HepG2 (cell line): ENCODE data around the gene COG5. TPM values are rescaled to one million over a fixed set of nuclear protein-coding genes. Genes with fewer than 3 reads are reported as not detected.

Source experiments
- ATAC-seq: fragments of 200-7000 bp; cut with Tn5 transposase; 3 replicates; pipeline ENCODE4 v1.9.1; 2020; ENCODE audit warnings: mild to moderate bottlenecking, moderate library complexity
- BruUV-seq: library from RNA; stranded (reverse); fragments of 400-500 nt; replicated peaks from 2 replicates; lab custom pipeline; 2021; lab: Mats Ljungman, UMichigan
- CTCF ChIA-PET: fragments of 300-600 bp; formaldehyde crosslinking; extraction: SDS; loops from one replicate; lab custom pipeline; 2021; ENCODE audit warnings: low total read pairs, inconsistent platforms, low intra/inter-chr PET ratio; lab: Yijun Ruan, JAX
- POLR2A ChIA-PET: fragments of 350-600 bp; sonication (Branson Sonifier 250); formaldehyde crosslinking; loops from one replicate; lab custom pipeline; 2020; ENCODE audit warnings: antibody characterized with exemption, inconsistent platforms; lab: Yijun Ruan, JAX
- DNase-seq: peaks from one replicate; pipeline ENCODE4 v3.0.0-alpha.2; 2015; ENCODE audit warnings: low spot score
- FAIRE-seq: peaks from 3 replicates; lab custom pipeline; 2011; peaks lifted over from hg19 to GRCh38; lab: Jason Lieb, UNC
- H2AFZ ChIP-seq: one replicate; pipeline ENCODE4 v1.6.1; 2011; ENCODE audit warnings: low read length, inconsistent platforms
- H3K27ac ChIP-seq: fragments of 300-600 bp; 3 replicates; pipeline ENCODE4 v1.8.0; 2011; ENCODE audit warnings: mixed run types, mild to moderate bottlenecking, mixed read lengths, low read length, inconsistent platforms; ENCODE audit not compliant: insufficient read depth; ENCODE audit errors: extremely low read length
- H3K27me3 ChIP-seq, 2 experiments: fragments of 200-600 bp in 1 of 2; 2 replicates in 1 of 2; 3 replicates in 1 of 2; pipeline versions ENCODE4 v1.6.0 to v1.8.0; 2011; ENCODE audit warnings: low read length in 2 of 2, mild to moderate bottlenecking in 2 of 2, moderate library complexity in 2 of 2, inconsistent platforms in 1 of 2; ENCODE audit not compliant: insufficient read depth in 2 of 2, control insufficient read depth in 1 of 2
- H3K36me3 ChIP-seq, 2 experiments: fragments of 200-600 bp in 1 of 2; replicated peaks in 1 of 2; 2 replicates in 1 of 2; 3 replicates in 1 of 2; pipeline versions ENCODE4 v1.5.1 to v1.8.0; 2011; ENCODE audit warnings: low read length in 2 of 2, inconsistent platforms in 1 of 2; ENCODE audit not compliant: insufficient read depth in 2 of 2, control insufficient read depth in 1 of 2
- H3K4me1 ChIP-seq: 2 replicates; pipeline ENCODE4 v1.5.1; 2012; ENCODE audit warnings: low read length, inconsistent platforms; ENCODE audit not compliant: insufficient read depth
- H3K4me2 ChIP-seq: 2 replicates; pipeline ENCODE4 v1.6.0; 2011; ENCODE audit warnings: low read depth, low read length, inconsistent platforms
- H3K4me3 ChIP-seq, 3 experiments: fragments of 200-600 bp in 1 of 3; sonication (generic), shearing (Covaris generic) in 1 of 3; replicated peaks in 1 of 3; 2 replicates each; pipeline ENCODE4 v1.5.1; 2011 to 2016; ENCODE audit warnings: low read length in 3 of 3, inconsistent platforms in 2 of 3, low read depth in 2 of 3, mild to moderate bottlenecking in 2 of 3, control low read depth in 1 of 3, mixed read lengths in 1 of 3; ENCODE audit not compliant: insufficient read depth in 1 of 3
- H3K79me2 ChIP-seq: one replicate; pipeline ENCODE4 v1.6.1; 2011; ENCODE audit warnings: low read length, inconsistent platforms; ENCODE audit not compliant: insufficient read depth
- H3K9ac ChIP-seq: 2 replicates; pipeline ENCODE4 v1.6.0; 2011; ENCODE audit warnings: mild to moderate bottlenecking, low read depth, low read length, inconsistent platforms; ENCODE audit not compliant: insufficient read depth
- H3K9me3 ChIP-seq: 2 replicates; pipeline ENCODE4 v1.5.1; 2012; ENCODE audit warnings: mild to moderate bottlenecking, low read length
- H4K20me1 ChIP-seq: 2 replicates; pipeline ENCODE4 v1.6.0; 2011; ENCODE audit warnings: inconsistent platforms, mild to moderate bottlenecking, low read length, moderate library complexity; ENCODE audit not compliant: insufficient read depth
- CEBPZ ChIP-seq: IDR thresholded peaks from 2 replicates; pipeline ENCODE4 v1.6.1; 2012; ENCODE audit warnings: low read length, improper control_type of control experiment
- NFATC3 ChIP-seq: sonication (generic); formaldehyde crosslinking; IDR thresholded peaks from 2 replicates; pipeline ENCODE4 v1.5.1; 2020; ENCODE audit warnings: mild to moderate bottlenecking, missing genetic modification reagents
- SALL1 ChIP-seq: sonication (generic); formaldehyde crosslinking; IDR thresholded peaks from 2 replicates; pipeline ENCODE4 v1.8.0; 2022; ENCODE audit warnings: mild to moderate bottlenecking, missing genetic modification reagents
- SNAPC5 ChIP-seq: sonication (generic); formaldehyde crosslinking; IDR thresholded peaks from 2 replicates; pipeline ENCODE4 v1.8.1; 2023; ENCODE audit warnings: mild to moderate bottlenecking, missing genetic modification reagents, borderline replicate concordance
- TCF12 ChIP-seq, 2 experiments: fragments of 450-650 bp in 1 of 2; sonication (generic) in 1 of 2; formaldehyde crosslinking in 1 of 2; IDR thresholded peaks; 2 replicates each; pipeline versions ENCODE4 v1.6.1 to v1.8.0; 2017 to 2022; ENCODE audit warnings: antibody characterized with exemption in 1 of 2, mild to moderate bottlenecking in 1 of 2, missing genetic modification reagents in 1 of 2, moderate library complexity in 1 of 2
- ZNF251 ChIP-seq: sonication (generic); formaldehyde crosslinking; IDR thresholded peaks from 2 replicates; pipeline ENCODE4 v1.9.0; 2021; ENCODE audit warnings: mild to moderate bottlenecking, missing genetic modification reagents
- ZNF263 ChIP-seq: sonication (generic); formaldehyde crosslinking; IDR thresholded peaks from 2 replicates; pipeline ENCODE4 v1.4.0; 2020; ENCODE audit warnings: missing genetic modification reagents
- ZNF296 ChIP-seq: sonication (generic); formaldehyde crosslinking; conservative IDR thresholded peaks from 2 replicates; pipeline ENCODE4 v1.5.0; 2020; ENCODE audit warnings: mild to moderate bottlenecking, missing genetic modification reagents
- ZNF737 ChIP-seq: sonication (generic); formaldehyde crosslinking; IDR thresholded peaks from 2 replicates; pipeline ENCODE4 v1.5.0; 2020; ENCODE audit warnings: missing genetic modification reagents, mild to moderate bottlenecking, borderline replicate concordance
- WGBS: methylation state at CpG from one replicate; pipeline ENCODE4 v1.1.6; 2017; ENCODE audit warnings: low lambda C conversion rate; 5-methylcytosine and 5-hydroxymethylcytosine counted together
- in situ Hi-C: cut with HindIII; loops from 2 replicates; pipeline ENCODE4 v1.10.0; 2017; ENCODE audit warnings: low pct_unique_long_range_greater_than_20kb; ENCODE audit not compliant: extremely low pct_ligation_motif_present
- intact Hi-C: fragments of 100-400 bp; cut with micrococcal nuclease; formaldehyde crosslinking; loops from one replicate; pipeline ENCODE4 v1.10.0; 2022; ENCODE audit not compliant: unreplicated experiment
- polyA plus RNA-seq, 8 experiments: library from polyadenylated mRNA; depleted of rRNA in 3 of 8; stranded (reverse) in 7 of 8; unstranded in 1 of 8; fragments of >200 nt; fragmentation: Illumina TruSeq in 4 of 8; extraction: Trizol in 4 of 8; gene quantifications; 2 replicates each; pipeline versions ENCODE4 v1.2.1 to v1.2.3, GENCODE V29; 2011 to 2016; ENCODE audit warnings: low read depth in 4 of 8, missing spikeins in 1 of 8, mixed read lengths in 1 of 8; ENCODE audit not compliant: insufficient read depth in 1 of 8
- total RNA-seq, 5 experiments: library from RNA; depleted of rRNA; stranded (reverse); fragments of >200 nt; fragmentation: Illumina TruSeq; extraction: Trizol; gene quantifications; 2 replicates each; pipeline ENCODE4 v1.2.3, GENCODE V29; 2016; ENCODE audit warnings: low read depth in 1 of 5
- TF ChIP-seq, protein P1 (sequence below): sonication (generic); formaldehyde crosslinking; IDR thresholded peaks from 2 replicates; pipeline ENCODE4 v1.4.0; 2020; ENCODE audit warnings: missing genetic modification reagents; ENCODE audit errors: not compliant biosample characterization

Gene COG5
- total and polyA plus RNA-seq, 2 of the 13 experiments (the other 11 are each of a cell fraction or from before 2014, with no cell fraction given) = 20.4 to 31.3 TPM

- in situ Hi-C loops = no loop called here
- Histone ChIP-seq H3K79me2 (peaks cover 6% of the 10 kb centered on the region), H3K9me3 (no peaks in the 10 kb centered on the region), H3K36me3 (peaks cover 0 to 12% of the 10 kb centered on the region in 2 experiments; a peak in 1 of 5 replicates), H4K20me1 (no peaks in the 10 kb centered on the region), H3K4me3 (no peak overlapping the region), H3K4me2 (no peak overlapping the region), H2AFZ (no peak overlapping the region), H3K27me3 (no peaks in the 10 kb centered on the region), H3K4me1 (peaks cover 11% of the 10 kb centered on the region), H3K27ac (no peak overlapping the region), H3K9ac (no peak overlapping the region)
- TF ChIP-seq SNAPC5 (no peak), SALL1 (CRISPR knock-in tag) (no peak), CEBPZ (no peak), NFATC3 (CRISPR knock-in tag) (no peak), ZNF263 (no peak), ZNF296 (CRISPR knock-in tag) (no peak), TCF12 (IDR thresholded peaks at IDR 0.05) (no peak), TCF12 (CRISPR knock-in tag; IDR thresholded peaks at IDR 0.05) (no peak), ZNF251 (CRISPR knock-in tag) (no peak), ZNF737 (CRISPR knock-in tag) (no peak)
- TF ChIP-seq, protein P1, sequence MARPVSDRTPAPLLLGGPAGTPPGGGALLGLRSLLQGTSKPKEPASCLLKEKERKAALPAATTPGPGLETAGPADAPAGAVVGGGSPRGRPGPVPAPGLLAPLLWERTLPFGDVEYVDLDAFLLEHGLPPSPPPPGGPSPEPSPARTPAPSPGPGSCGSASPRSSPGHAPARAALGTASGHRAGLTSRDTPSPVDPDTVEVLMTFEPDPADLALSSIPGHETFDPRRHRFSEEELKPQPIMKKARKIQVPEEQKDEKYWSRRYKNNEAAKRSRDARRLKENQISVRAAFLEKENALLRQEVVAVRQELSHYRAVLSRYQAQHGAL (CRISPR knock-in tag) = no peak
- CTCF ChIA-PET = no interaction called here
- 92% methylated on average over 2 of the region's 2 CpGs for WGBS
- BruUV-seq = no TSS peak
- FAIRE-seq (no peak), DNase-seq (no peak), ATAC-seq (no peak)
- intact Hi-C loops = loop anchor here (5.0 kb wide), 1 partner anchor 143 kb away; no protein-coding TSS in a partner anchor
- POLR2A ChIA-PET = no interaction called here
Observed at GRCh38 chr7:107584716-107585115, 21.0 kb upstream of the COG5 start.
